Lower lobe of right lung (tissue), 2 donors: ENCODE data around the gene SS18. TPM values are rescaled to one million over a fixed set of nuclear protein-coding genes. Genes with fewer than 3 reads are reported as not detected.

Experiments used
- ATAC-seq, 2 donors: fragments of 200-7000 bp; cut with Tn5 transposase; one replicate each; pipeline ENCODE4 v1.9.1; 2020 to 2022; ENCODE audit warnings: mild to moderate bottlenecking in 2 of 2, moderate library complexity in 2 of 2
- DNase-seq: peaks from one replicate; pipeline ENCODE4 v3.0.0-alpha.2; 2020
- H3K27ac ChIP-seq: fragments of 200-600 bp; one replicate; pipeline ENCODE4 v1.8.0; 2022
- H3K27me3 ChIP-seq: fragments of 200-600 bp; one replicate; pipeline ENCODE4 v1.8.0; 2022; ENCODE audit warnings: low read depth
- H3K36me3 ChIP-seq: fragments of 200-600 bp; one replicate; pipeline ENCODE4 v1.8.0; 2022; ENCODE audit warnings: mild to moderate bottlenecking
- H3K4me1 ChIP-seq: fragments of 200-600 bp; one replicate; pipeline ENCODE4 v1.8.0; 2022
- H3K4me3 ChIP-seq: fragments of 200-600 bp; one replicate; pipeline ENCODE4 v1.8.0; 2022; ENCODE audit warnings: mild to moderate bottlenecking
- H3K9me3 ChIP-seq: fragments of 200-600 bp; one replicate; pipeline ENCODE4 v1.8.0; 2022
- intact Hi-C: fragments of 100-400 bp; cut with DNase I; formaldehyde crosslinking; loops from one replicate; pipeline ENCODE4 v1.11.0; 2022
- total RNA-seq: library from RNA; stranded (reverse); fragmentation: NEBNext Ultra II Directional; extraction: Animal tissue kit (Norgen Biotek cat#: 25700); gene quantifications from one replicate; pipeline ENCODE4 v1.2.1, GENCODE V29; 2021
- TF ChIP-seq, protein P1 (sequence below): fragments of 200-600 bp; IDR thresholded peaks from one replicate; pipeline ENCODE4 v1.8.0; 2022; ENCODE audit warnings: antibody characterized with exemption, mild to moderate bottlenecking
- donor health status: DM: no; HTN: yes; CAD: no; lungs with severe emphysema.

The SS18 gene
- total RNA-seq, 1 donor from 2014 or later, result 57.1 TPM

DNA sequence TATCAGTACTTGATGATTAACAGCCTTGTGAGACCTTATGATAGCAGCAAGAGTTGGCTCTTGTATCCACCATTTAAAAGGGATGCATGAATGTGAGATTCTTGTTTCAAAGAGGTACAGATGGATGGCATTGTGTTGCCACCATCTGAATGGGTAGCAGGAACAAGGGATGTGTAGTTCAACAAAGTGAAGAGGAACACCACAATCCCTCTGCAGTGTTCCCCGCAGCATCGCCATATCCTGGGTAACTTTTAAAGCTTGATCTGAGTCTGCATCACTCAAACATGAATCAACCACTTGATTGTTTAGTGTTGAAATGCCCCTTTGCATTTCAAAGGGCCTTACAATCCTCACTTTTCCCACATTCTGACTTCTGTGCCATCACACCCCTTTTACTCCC is 106.7 kb downstream of the SS18 start:
- no peaks in the 10 kb centered on the region for H3K4me1 ChIP-seq
- H3K36me3 ChIP-seq, result no peaks in the 10 kb centered on the region
- intact Hi-C loops, result no loop called here
- no peak overlapping the region for H3K4me3 ChIP-seq
- ATAC-seq, result no peak
- no peaks in the 10 kb centered on the region for H3K27me3 ChIP-seq
- H3K9me3 ChIP-seq, result no peaks in the 10 kb centered on the region
- H3K27ac ChIP-seq, result no peak overlapping the region
- no peak for DNase-seq
- TF ChIP-seq, protein P1, sequence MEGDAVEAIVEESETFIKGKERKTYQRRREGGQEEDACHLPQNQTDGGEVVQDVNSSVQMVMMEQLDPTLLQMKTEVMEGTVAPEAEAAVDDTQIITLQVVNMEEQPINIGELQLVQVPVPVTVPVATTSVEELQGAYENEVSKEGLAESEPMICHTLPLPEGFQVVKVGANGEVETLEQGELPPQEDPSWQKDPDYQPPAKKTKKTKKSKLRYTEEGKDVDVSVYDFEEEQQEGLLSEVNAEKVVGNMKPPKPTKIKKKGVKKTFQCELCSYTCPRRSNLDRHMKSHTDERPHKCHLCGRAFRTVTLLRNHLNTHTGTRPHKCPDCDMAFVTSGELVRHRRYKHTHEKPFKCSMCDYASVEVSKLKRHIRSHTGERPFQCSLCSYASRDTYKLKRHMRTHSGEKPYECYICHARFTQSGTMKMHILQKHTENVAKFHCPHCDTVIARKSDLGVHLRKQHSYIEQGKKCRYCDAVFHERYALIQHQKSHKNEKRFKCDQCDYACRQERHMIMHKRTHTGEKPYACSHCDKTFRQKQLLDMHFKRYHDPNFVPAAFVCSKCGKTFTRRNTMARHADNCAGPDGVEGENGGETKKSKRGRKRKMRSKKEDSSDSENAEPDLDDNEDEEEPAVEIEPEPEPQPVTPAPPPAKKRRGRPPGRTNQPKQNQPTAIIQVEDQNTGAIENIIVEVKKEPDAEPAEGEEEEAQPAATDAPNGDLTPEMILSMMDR, result no peak

- TF ChIP-seq, protein P1, result no peak
- intact Hi-C loops, result no loop called here
- no peak for DNase-seq
- H3K27me3 ChIP-seq, result no peaks in the 10 kb centered on the region
- no peak overlapping the region for H3K4me3 ChIP-seq
- no peaks in the 10 kb centered on the region for H3K9me3 ChIP-seq
- no peak for ATAC-seq
- H3K36me3 ChIP-seq, result no peaks in the 10 kb centered on the region
- no peak overlapping the region for H3K27ac ChIP-seq
- no peaks in the 10 kb centered on the region for H3K4me1 ChIP-seq
Measured at GRCh38 chr18:25982961-25983360, 107.5 kb downstream of the SS18 start.

- DNase-seq, result no peak
Measured at GRCh38 chr18:25982153-25982552, 108.3 kb downstream of the SS18 start.

DNA sequence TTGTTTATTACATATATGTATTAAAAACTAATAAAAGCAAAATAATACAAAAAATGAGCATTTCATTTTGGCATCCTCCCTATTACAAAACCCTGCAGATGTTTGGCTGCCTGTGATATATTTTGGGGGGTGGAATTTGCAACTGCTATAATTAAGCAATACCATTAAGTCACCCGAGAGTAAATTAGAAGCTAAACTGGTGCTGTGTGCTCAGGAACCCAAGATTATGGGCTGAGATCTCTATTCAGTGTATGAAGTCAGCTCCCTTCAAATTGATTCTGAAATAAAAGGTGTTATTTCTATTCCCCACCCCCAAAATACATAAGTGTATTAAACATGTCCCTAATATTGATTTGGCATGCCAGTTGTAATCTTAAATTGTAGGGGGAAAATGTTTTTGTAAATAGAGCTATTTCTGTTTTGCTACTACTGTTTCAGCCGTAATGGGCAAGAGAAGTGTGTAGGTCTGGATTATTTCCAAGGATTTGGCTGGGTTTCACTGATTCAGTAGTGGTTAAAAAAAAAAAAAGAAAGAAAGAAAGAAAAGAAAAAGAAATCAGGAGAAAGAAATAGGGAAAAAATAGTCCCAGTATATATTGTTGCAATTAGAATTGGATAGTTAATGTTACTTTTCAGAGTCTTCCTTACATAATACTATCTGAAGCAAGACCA is 110.9 kb downstream of the SS18 start:
- Histone ChIP-seq H3K4me1 (no peaks in the 10 kb centered on the region), H3K27ac (no peak overlapping the region), H3K27me3 (no peaks in the 10 kb centered on the region), H3K4me3 (no peak overlapping the region), H3K36me3 (no peaks in the 10 kb centered on the region), H3K9me3 (no peaks in the 10 kb centered on the region)
- ATAC-seq, result no peak
- no peak for DNase-seq
- TF ChIP-seq, protein P1, result no peak
- intact Hi-C loops, result no loop called here

More at GRCh38 chr18:25982153-25982552, 108.3 kb downstream of the SS18 start:
- intact Hi-C loops, result no loop called here
- TF ChIP-seq, protein P1, result no peak
- no peak for ATAC-seq
- Histone ChIP-seq H3K36me3 (no peaks in the 10 kb centered on the region), H3K4me3 (no peak overlapping the region), H3K9me3 (no peaks in the 10 kb centered on the region), H3K27ac (no peak overlapping the region), H3K27me3 (no peaks in the 10 kb centered on the region), H3K4me1 (no peaks in the 10 kb centered on the region)

GRCh38 chr18:25976554-25976953 is 113.9 kb downstream of the SS18 start:
- Histone ChIP-seq H3K4me3 (no peak overlapping the region), H3K36me3 (no peaks in the 10 kb centered on the region), H3K4me1 (no peaks in the 10 kb centered on the region), H3K27me3 (no peaks in the 10 kb centered on the region), H3K27ac (no peak overlapping the region), H3K9me3 (no peaks in the 10 kb centered on the region)
- DNase-seq, result no peak
- TF ChIP-seq, protein P1, result no peak
- ATAC-seq, result no peak
- intact Hi-C loops, result no loop called here
